ENCODE results near the gene MZB1. TPM values are rescaled to one million over a fixed set of nuclear protein-coding genes. Genes with fewer than 3 reads are reported as not detected.
A peak's percentile ranks its signal among the peaks of the same experiment; 100 is the strongest.

The MZB1 gene
- total RNA-seq, 2 donors from 2014 or later, result 12.2 TPM; not detected in 1

DNA sequence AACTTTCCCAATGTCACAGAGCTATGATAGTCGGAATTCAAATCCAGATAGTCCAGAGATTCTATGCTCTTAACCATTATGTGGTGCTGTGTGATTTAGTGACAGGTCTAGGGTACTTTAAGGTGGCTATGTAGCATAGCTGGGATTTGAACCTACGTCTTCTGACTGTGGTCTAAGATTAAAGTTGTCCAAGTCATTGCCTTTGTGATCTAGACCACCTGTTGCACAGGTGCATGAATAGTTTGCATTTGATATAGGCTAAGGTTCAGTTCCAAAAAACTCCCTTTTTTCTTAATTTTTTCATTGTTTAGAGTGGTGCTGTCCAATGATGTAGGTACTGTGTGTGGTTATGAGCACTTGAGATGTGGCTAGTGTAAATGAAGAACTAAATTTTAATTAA lies 45.5 kb downstream of the MZB1 start:
- Histone ChIP-seq H3K27ac (no peak overlapping the region), H3K36me3 (replicated peaks in 1 of 2; ENCODE audit: insufficient read depth in 1 of 2, low read depth in 2 of 2) (no peaks in the 10 kb centered on the region), H3K9me3 (no peaks in the 10 kb centered on the region), H3K4me1 (peaks cover 24% of the 10 kb centered on the region), H3K27me3 (no peaks in the 10 kb centered on the region), H3K4me3 (no peak overlapping the region)
- ATAC-seq, result no peak
- intact Hi-C loops (cut with DNase I), result no loop called here
- TF ChIP-seq, protein P1, sequence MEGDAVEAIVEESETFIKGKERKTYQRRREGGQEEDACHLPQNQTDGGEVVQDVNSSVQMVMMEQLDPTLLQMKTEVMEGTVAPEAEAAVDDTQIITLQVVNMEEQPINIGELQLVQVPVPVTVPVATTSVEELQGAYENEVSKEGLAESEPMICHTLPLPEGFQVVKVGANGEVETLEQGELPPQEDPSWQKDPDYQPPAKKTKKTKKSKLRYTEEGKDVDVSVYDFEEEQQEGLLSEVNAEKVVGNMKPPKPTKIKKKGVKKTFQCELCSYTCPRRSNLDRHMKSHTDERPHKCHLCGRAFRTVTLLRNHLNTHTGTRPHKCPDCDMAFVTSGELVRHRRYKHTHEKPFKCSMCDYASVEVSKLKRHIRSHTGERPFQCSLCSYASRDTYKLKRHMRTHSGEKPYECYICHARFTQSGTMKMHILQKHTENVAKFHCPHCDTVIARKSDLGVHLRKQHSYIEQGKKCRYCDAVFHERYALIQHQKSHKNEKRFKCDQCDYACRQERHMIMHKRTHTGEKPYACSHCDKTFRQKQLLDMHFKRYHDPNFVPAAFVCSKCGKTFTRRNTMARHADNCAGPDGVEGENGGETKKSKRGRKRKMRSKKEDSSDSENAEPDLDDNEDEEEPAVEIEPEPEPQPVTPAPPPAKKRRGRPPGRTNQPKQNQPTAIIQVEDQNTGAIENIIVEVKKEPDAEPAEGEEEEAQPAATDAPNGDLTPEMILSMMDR (IDR thresholded peaks at IDR 0.05), result no peak
- TF ChIP-seq POLR2A (IDR thresholded peaks at IDR 0.05), result no peak
- DNase-seq, result no peak
- 47 to 50% methylated on average over 2 of the region's 2 CpGs for WGBS, 2 donors

DNA sequence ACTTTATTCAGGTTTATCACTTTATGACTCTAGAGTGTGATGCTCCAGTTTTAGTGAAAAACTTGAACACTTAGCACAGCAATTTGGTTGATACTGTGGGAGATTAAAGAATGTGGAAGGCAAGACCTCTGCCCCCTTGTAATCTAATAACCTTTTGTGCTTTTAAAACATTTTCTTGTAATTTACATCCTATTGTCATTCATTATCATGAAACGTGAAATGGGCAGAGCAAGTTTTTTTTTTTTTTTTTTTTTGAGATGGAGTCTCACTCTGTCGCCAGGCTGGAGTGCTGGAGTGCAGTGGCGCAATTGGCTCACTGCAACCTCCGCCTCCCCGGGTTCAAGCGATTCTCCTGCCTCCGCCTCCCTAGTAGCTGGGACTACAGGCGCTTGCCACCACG lies 46.2 kb downstream of the MZB1 start:
- no peak for DNase-seq
- Histone ChIP-seq H3K27ac (no peak overlapping the region), H3K36me3 (replicated peaks in 1 of 2; ENCODE audit: insufficient read depth in 1 of 2, low read depth in 2 of 2) (no peaks in the 10 kb centered on the region), H3K4me3 (no peak overlapping the region), H3K27me3 (no peaks in the 10 kb centered on the region), H3K4me1 (peaks cover 24% of the 10 kb centered on the region), H3K9me3 (no peaks in the 10 kb centered on the region)
- ATAC-seq, result no peak
- intact Hi-C loops (cut with DNase I), result no loop called here
- 76 to 82% methylated on average over 9 of the region's 9 CpGs for WGBS, 2 donors
- TF ChIP-seq POLR2A (IDR thresholded peaks at IDR 0.05), result no peak
- TF ChIP-seq, protein P1 (IDR thresholded peaks at IDR 0.05), result no peak

DNA sequence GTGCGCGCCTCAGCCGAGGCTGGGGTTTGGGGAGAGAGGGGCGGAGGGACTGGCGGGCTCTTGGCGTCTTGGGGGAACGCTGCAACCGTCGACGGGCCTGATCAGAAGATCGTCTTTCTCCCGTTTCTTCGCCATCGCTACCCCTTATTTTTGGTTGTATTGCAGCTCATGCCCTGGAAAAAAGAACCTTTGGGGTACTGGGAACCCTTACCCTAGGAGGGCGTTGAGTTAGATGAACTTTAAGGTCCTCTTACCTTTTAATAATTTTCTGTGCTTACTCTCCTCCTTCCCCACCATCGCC lies 47.3 kb downstream of the MZB1 start:
- Histone ChIP-seq H3K9me3 (no peaks in the 10 kb centered on the region), H3K27ac (peak overlapping the region in 3 of 4 donors; percentile 88 to 99 (median 98)), H3K36me3 (replicated peaks in 1 of 2; ENCODE audit: insufficient read depth in 1 of 2, low read depth in 2 of 2) (no peaks in the 10 kb centered on the region), H3K27me3 (no peaks in the 10 kb centered on the region), H3K4me3 (peak overlapping the region; percentile 41 to 69), H3K4me1 (peaks cover 24% of the 10 kb centered on the region)
- ATAC-seq (no peak), DNase-seq (no peak)
- 0 to 1% methylated on average over 16 of the region's 16 CpGs for WGBS, 2 donors
- intact Hi-C loops (cut with DNase I), result no loop called here
- TF ChIP-seq, protein P1 (IDR thresholded peaks at IDR 0.05), result no peak
- no peak for TF ChIP-seq POLR2A (IDR thresholded peaks at IDR 0.05)

DNA sequence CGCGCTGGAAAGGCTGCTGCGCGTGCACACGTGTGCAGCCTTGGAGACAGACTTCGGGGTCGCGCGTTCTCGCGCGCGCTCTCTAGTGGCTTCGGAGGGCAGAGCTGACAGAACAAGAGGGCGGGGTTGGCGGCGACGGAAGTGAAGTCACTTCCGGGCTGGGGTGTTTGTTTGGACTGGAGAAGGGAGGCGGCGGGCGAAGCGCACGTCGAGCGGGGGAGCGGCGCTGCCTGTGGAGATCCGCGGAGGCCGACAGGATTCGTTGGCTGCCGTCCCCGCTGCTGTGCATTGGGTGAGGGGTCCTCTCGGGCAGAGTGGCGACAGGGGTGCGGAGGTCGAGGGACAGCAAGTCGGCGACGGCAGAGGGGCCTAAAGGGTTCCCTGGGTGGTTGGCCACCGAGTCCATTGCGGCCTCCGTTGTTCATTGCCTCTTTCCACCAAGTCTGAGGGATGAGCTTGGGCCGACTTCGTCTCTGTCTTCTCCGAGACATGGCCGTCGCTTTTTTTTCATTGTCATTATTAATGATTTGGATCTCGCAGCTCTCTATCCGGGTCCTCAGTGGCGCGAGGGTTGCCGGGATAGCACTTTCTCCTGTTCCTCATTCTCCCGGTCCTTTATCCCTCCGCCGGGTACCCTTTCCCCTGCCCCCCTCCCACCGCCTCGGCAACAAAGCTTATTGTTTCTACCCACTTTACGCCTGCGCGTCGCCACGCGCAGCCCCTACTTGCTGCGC lies 47.9 kb downstream of the MZB1 start, which contains the start of gene PAIP2:
Gene PAIP2, plus strand, starts transcription at position 166 of the 734 bp plus-strand sequence. CDS start 21,931 bp downstream, outside the sequence.
- no peaks in the 10 kb centered on the region for H3K27me3 ChIP-seq
- H3K4me1 ChIP-seq, result peaks cover 24% of the 10 kb centered on the region
- H3K4me3 ChIP-seq, result peak within 1 kb of the TSS; percentile 41 to 69
- H3K36me3 ChIP-seq (replicated peaks in 1 of 2; ENCODE audit: insufficient read depth in 1 of 2, low read depth in 2 of 2), result no peaks in the 10 kb centered on the region
- DNase-seq (peak; percentile 96 to 98 (median 98)), ATAC-seq (peak; percentile 99)
- intact Hi-C loops (cut with DNase I), result no loop called here
- 0 to 1% methylated on average over 38 to 66 of the region's 66 CpGs for WGBS, 2 donors
- H3K27ac ChIP-seq, result peak within 1 kb of the TSS; percentile 88 to 99 (median 96)
- no peaks in the 10 kb centered on the region for H3K9me3 ChIP-seq
- TF ChIP-seq POLR2A (IDR thresholded peaks at IDR 0.05), result peak; percentile 82 to 97 (median 96)
- TF ChIP-seq, protein P1 (IDR thresholded peaks at IDR 0.05), result peak; percentile 71 to 91 (median 88)
